ENCODE results near the gene ANKDD1A.

Gene ANKDD1A

GRCh38 chr15:64951777-64952418, 40.2 kb downstream of the ANKDD1A start:
- DNase-seq (ENCODE audit: extremely low spot score, insufficient read length, low read depth) (no peak), FAIRE-seq (no peak)

GRCh38 chr15:64954395-64954794, 42.7 kb downstream of the ANKDD1A start:
- FAIRE-seq (no peak), DNase-seq (ENCODE audit: extremely low spot score, insufficient read length, low read depth) (no peak)

- DNase-seq (ENCODE audit: extremely low spot score, insufficient read length, low read depth), result no peak
- FAIRE-seq, result no peak
Measured at GRCh38 chr15:64959128-64959527, 47.4 kb downstream of the ANKDD1A start.

- DNase-seq (ENCODE audit: extremely low spot score, insufficient read length, low read depth) (no peak), FAIRE-seq (no peak)
Measured at GRCh38 chr15:64960153-64960552, 48.5 kb downstream of the ANKDD1A start.

- DNase-seq (ENCODE audit: extremely low spot score, insufficient read length, low read depth) (no peak), FAIRE-seq (no peak)
Measured at GRCh38 chr15:64961013-64961412, 49.3 kb downstream of the ANKDD1A start.

GRCh38 chr15:64969401-64969800, 57.7 kb downstream of the ANKDD1A start:
- FAIRE-seq, result no peak
- no peak for DNase-seq (ENCODE audit: extremely low spot score, insufficient read length, low read depth)

- no peak for DNase-seq (ENCODE audit: extremely low spot score, insufficient read length, low read depth)
- FAIRE-seq, result no peak
Measured at GRCh38 chr15:64970698-64971097, 59.0 kb downstream of the ANKDD1A start.

- DNase-seq (ENCODE audit: extremely low spot score, insufficient read length, low read depth), result no peak
- FAIRE-seq, result no peak
Measured at GRCh38 chr15:64975390-64975789, 63.7 kb downstream of the ANKDD1A start.

- no peak for DNase-seq (ENCODE audit: extremely low spot score, insufficient read length, low read depth)
Measured at GRCh38 chr15:64979252-64979710, 67.6 kb downstream of the ANKDD1A start.

GRCh38 chr15:64981812-64982431, 70.2 kb downstream of the ANKDD1A start:
- DNase-seq (ENCODE audit: extremely low spot score, insufficient read length, low read depth) (no peak), FAIRE-seq (no peak)

More at GRCh38 chr15:64979252-64979710, 67.6 kb downstream of the ANKDD1A start:
- no peak for FAIRE-seq

GRCh38 chr15:64982472-64982871, 70.8 kb downstream of the ANKDD1A start:
- FAIRE-seq, result no peak
- DNase-seq (ENCODE audit: extremely low spot score, insufficient read length, low read depth), result no peak

- DNase-seq (ENCODE audit: extremely low spot score, insufficient read length, low read depth), result no peak
- FAIRE-seq, result no peak
Measured at GRCh38 chr15:64985366-64986033, 73.8 kb downstream of the ANKDD1A start.

GRCh38 chr15:64987136-64987535, 75.4 kb downstream of the ANKDD1A start:
- DNase-seq (ENCODE audit: extremely low spot score, insufficient read length, low read depth) (no peak), FAIRE-seq (no peak)

GRCh38 chr15:64989416-64990167, 77.9 kb downstream of the ANKDD1A start, which contains the start of gene SPG21:
TSS of gene SPG21 (minus strand) at chr15:64989914. CDS start at chr15:64983569, 6,345 bp downstream.
- peak; percentile 97 for FAIRE-seq
- DNase-seq (ENCODE audit: extremely low spot score, insufficient read length, low read depth), result peak; percentile 92

GRCh38 chr15:64990168-64990470, 78.4 kb downstream of the ANKDD1A start:
- FAIRE-seq, result no peak

GRCh38 chr15:64991536-64992135, 79.9 kb downstream of the ANKDD1A start:
- no peak for DNase-seq (ENCODE audit: extremely low spot score, insufficient read length, low read depth)
- FAIRE-seq, result no peak

More at GRCh38 chr15:64990168-64990470, 78.4 kb downstream of the ANKDD1A start:
- DNase-seq (ENCODE audit: extremely low spot score, insufficient read length, low read depth), result no peak

- FAIRE-seq (no peak), DNase-seq (ENCODE audit: extremely low spot score, insufficient read length, low read depth) (no peak)
Measured at GRCh38 chr15:64993290-64993689, 81.6 kb downstream of the ANKDD1A start.

- DNase-seq (ENCODE audit: extremely low spot score, insufficient read length, low read depth) (no peak), FAIRE-seq (no peak)
Measured at GRCh38 chr15:64997066-64997465, 85.4 kb downstream of the ANKDD1A start.

- FAIRE-seq, result no peak
- no peak for DNase-seq (ENCODE audit: extremely low spot score, insufficient read length, low read depth)
Measured at GRCh38 chr15:64997745-64998375, 86.2 kb downstream of the ANKDD1A start.

GRCh38 chr15:65004993-65005392, 93.3 kb downstream of the ANKDD1A start:
- FAIRE-seq, result no peak
- DNase-seq (ENCODE audit: extremely low spot score, insufficient read length, low read depth), result no peak
